Mammary epithelial cell (primary cell): Measurements from ENCODE around the gene ELMO1.

Source experiments
- CTCF ChIP-seq, 2 donors: IDR thresholded peaks in 1 of 2; conservative IDR thresholded peaks in 1 of 2; 2 replicates each; pipeline ENCODE4 v1.5.1; 2011 to 2012; ENCODE audit warnings: inconsistent platforms in 2 of 2, low read length in 2 of 2, mild to moderate bottlenecking in 2 of 2, control low read depth in 1 of 2, low read depth in 1 of 2; ENCODE audit not compliant: insufficient read depth in 1 of 2; ENCODE audit errors: extremely low read depth in 1 of 2
- EZH2 ChIP-seq: IDR thresholded peaks from 2 replicates; pipeline ENCODE4 v1.6.1; 2012; ENCODE audit warnings: low read length, inconsistent platforms, borderline replicate concordance

GRCh38 chr7:37229381-37229780 is 219.3 kb downstream of the ELMO1 start:
- TF ChIP-seq CTCF (conservative IDR thresholded peaks at IDR 0.05 in 1 of 2, IDR thresholded peaks at IDR 0.05 in 1 of 2; ENCODE audit: extremely low read depth in 1 of 2, insufficient read depth in 1 of 2, low read depth in 1 of 2, low read length in 2 of 2) (no peak), EZH2 (no peak)
